ENCODE measurements around the gene RPL27.

RPL27 gene

GRCh38 chr17:42980766-42981397, 17.3 kb upstream of the RPL27 start:
- no peak for DNase-seq (ENCODE audit: low read depth)
- in situ Hi-C loops (cut with HindIII; ENCODE audit: low sequenced_read_pairs), result no loop called here
- peak overlapping the region; percentile 65 for H3K4me3 ChIP-seq (ENCODE audit: low read depth, low read length)
- TF ChIP-seq CTCF (IDR thresholded peaks at IDR 0.05; ENCODE audit: low read depth, low read length, missing control alignments), result no peak

GRCh38 chr17:42982266-42982665, 16.0 kb upstream of the RPL27 start:
- in situ Hi-C loops (cut with HindIII; ENCODE audit: low sequenced_read_pairs), result no loop called here
- no peak for DNase-seq (ENCODE audit: low read depth)
- no peak for TF ChIP-seq CTCF (IDR thresholded peaks at IDR 0.05; ENCODE audit: low read depth, low read length, missing control alignments)
- H3K4me3 ChIP-seq (ENCODE audit: low read depth, low read length), result no peak overlapping the region

GRCh38 chr17:42985225-42985624, 13.0 kb upstream of the RPL27 start:
- H3K4me3 ChIP-seq (ENCODE audit: low read depth, low read length), result no peak overlapping the region
- in situ Hi-C loops (cut with HindIII; ENCODE audit: low sequenced_read_pairs), result no loop called here
- TF ChIP-seq CTCF (IDR thresholded peaks at IDR 0.05; ENCODE audit: low read depth, low read length, missing control alignments), result no peak
- no peak for DNase-seq (ENCODE audit: low read depth)

- in situ Hi-C loops (cut with HindIII; ENCODE audit: low sequenced_read_pairs), result no loop called here
- no peak for TF ChIP-seq CTCF (IDR thresholded peaks at IDR 0.05; ENCODE audit: low read depth, low read length, missing control alignments)
- no peak overlapping the region for H3K4me3 ChIP-seq (ENCODE audit: low read depth, low read length)
- DNase-seq (ENCODE audit: low read depth), result no peak
Measured at GRCh38 chr17:42989141-42989540, 9.1 kb upstream of the RPL27 start.

GRCh38 chr17:42989726-42990652, 8.2 kb upstream of the RPL27 start:
- in situ Hi-C loops (cut with HindIII; ENCODE audit: low sequenced_read_pairs), result no loop called here
- no peak overlapping the region for H3K4me3 ChIP-seq (ENCODE audit: low read depth, low read length)
- TF ChIP-seq CTCF (IDR thresholded peaks at IDR 0.05; ENCODE audit: low read depth, low read length, missing control alignments), result no peak
- no peak for DNase-seq (ENCODE audit: low read depth)

GRCh38 chr17:42991471-42991870, 6.7 kb upstream of the RPL27 start:
- in situ Hi-C loops (cut with HindIII; ENCODE audit: low sequenced_read_pairs), result no loop called here
- H3K4me3 ChIP-seq (ENCODE audit: low read depth, low read length), result no peak overlapping the region
- no peak for TF ChIP-seq CTCF (IDR thresholded peaks at IDR 0.05; ENCODE audit: low read depth, low read length, missing control alignments)
- DNase-seq (ENCODE audit: low read depth), result no peak
